ENCODE results near the gene CDC42EP1.

CDC42EP1 gene

DNA sequence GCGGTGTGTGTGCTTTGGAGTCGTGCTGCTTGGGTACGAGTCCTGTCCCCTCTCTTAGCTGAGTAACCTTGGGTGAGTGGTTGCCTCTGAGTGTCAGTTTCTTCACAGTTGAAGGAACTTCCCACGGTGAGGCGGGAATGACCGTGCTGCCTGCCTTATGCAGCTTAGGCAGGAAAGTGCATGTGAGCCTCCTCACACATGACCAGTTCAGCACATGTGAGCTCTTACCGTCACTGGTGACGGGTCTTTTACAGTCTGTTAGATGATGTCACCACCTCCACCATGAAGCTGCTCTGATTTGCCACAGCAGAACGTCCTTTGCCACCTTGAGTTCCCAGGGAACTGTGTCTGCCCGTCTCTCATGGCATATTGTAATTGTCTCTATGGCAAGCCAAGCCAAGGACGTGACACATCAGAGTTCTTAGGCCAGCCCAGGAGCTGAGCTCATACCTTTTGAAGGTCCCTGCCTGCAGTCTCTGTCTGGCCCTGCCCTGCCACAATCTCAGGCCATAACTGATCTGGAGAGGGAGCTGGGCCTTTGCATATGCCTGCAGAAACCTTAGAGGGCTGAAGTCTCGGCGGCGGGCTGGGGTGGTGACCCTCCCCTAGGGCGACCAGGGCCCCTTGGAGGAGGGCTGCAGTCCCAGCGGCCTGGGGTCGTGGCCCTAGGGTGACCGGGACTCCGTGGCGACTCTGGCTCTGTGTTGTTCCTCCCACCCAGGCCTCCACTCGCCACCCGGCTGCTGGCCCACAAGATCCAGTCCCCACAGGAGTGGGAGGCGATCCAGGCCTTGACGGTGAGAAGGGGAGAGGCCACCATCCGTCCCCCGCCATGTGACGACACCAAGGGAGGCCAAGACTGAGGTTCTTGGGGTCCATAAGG lies 56.2 kb downstream of the CDC42EP1 start:
- no peak for DNase-seq

DNA sequence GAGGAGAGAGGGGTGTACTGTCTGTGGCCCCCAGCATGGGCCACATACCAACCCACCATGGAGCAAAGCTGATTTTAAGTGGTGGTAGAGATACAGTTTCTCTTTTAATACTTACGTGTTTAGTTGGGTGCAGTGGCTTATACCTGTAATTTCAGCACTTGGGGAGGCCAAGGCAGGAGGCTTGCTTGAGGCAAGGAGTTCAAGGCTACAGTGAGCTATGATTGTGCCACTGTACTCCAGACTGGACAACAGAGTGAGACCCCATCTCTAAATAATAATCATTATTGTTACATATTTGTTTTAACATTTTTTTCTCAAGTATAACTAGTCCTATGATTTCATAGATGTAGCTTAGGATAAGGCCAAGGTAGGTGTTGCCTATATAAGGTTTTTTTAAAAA lies 57.2 kb downstream of the CDC42EP1 start:
- DNase-seq: no peak

DNA sequence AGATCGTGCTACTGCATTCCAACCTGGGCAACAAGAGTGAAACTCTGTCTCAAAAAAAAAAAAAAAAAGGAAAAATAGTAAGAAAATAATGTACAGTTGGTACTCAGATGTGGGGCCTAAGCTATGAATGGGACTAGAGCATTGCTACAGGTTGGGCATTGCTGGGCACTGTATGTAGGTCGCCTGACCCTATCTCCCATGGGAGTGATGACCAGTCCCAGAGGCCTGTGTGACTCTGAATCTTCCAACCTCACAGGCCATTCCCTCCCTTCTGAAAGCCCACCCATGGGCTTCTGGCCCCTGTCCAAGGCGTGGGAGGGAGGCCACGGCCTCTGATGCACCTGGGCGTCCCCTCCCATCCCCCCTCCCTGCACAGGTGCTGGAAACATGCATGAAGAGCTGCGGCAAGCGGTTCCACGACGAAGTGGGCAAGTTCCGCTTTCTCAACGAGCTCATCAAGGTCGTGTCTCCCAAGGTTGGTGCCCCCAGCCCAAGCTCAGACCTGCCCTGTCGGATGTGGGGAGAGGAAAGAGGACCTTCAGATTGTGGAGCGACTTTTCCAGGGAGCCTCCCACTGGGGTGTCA lies 57.9 kb downstream of the CDC42EP1 start:
- peak; percentile 43 for DNase-seq

DNA sequence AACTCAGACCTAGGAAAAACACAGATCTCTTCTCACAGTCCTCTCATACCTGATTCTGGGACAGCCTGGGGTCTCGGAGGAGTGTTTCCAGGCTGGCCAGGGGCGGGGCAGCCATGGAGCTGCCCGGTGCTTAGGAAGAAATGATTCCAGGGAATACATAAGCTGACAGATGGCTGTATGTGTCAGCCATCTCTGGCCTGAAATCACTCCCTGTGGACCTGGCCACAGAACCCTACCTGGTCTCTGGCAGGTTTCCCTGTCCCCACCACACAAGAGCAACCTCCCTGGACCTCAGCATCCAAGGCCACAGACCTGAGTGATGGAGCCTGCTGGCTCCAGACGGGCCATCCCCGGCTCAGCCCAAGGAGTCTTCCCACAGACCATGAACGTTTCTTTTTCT lies 58.4 kb downstream of the CDC42EP1 start:
- no peak for DNase-seq

All from CD4-positive, alpha-beta T cell treated with Interleukin-15 for 1 hour (primary cell).